Kidney tubule cell (primary cell): ENCODE measurements around the gene SLC26A5.
A peak's percentile ranks its signal among the peaks of the same experiment; 100 is the strongest.

Experiments used
- DNase-seq: peaks from one replicate; pipeline ENCODE4 v3.0.0-alpha.2; 2018; ENCODE audit warnings: low spot score

SLC26A5 gene

GRCh38 chr7:103346396-103346795 is 99.6 kb downstream of the SLC26A5 start:
- DNase-seq = no peak

- DNase-seq = peak; percentile 91
Observed at GRCh38 chr7:103344453-103345149, 101.4 kb downstream of the SLC26A5 start, which contains the start of gene DNAJC2. DNAJC2 (minus strand) TSS chr7:103344767; CDS start chr7:103344622, 145 bp downstream.

- peak; percentile 47 for DNase-seq
Observed at GRCh38 chr7:103343758-103344452, 102.1 kb downstream of the SLC26A5 start.

GRCh38 chr7:103343332-103343731 is 102.7 kb downstream of the SLC26A5 start:
- DNase-seq = no peak

GRCh38 chr7:103341466-103341865 is 104.5 kb downstream of the SLC26A5 start:
- DNase-seq = no peak

- no peak for DNase-seq
Observed at GRCh38 chr7:103338864-103339263, 107.1 kb downstream of the SLC26A5 start.

- no peak for DNase-seq
Observed at GRCh38 chr7:103336761-103337160, 109.2 kb downstream of the SLC26A5 start.

- no peak for DNase-seq
Observed at GRCh38 chr7:103325744-103326143, 120.3 kb downstream of the SLC26A5 start.
